Activated CD8-positive, alpha-beta T cell treated with anti-CD3 and anti-CD28 coated beads for 36 hours (primary cell): ENCODE data around the gene COL5A1. TPM values are rescaled to one million over a fixed set of nuclear protein-coding genes. Genes with fewer than 3 reads are reported as not detected.

Source experiments
- ATAC-seq: fragments of 200-7000 bp; cut with Tn5 transposase; one replicate; pipeline ENCODE4 v1.10.0; 2021; ENCODE audit warnings: mild to moderate bottlenecking, moderate library complexity
- CTCF ChIA-PET: fragments of 350-600 bp; sonication (Branson Sonifier 250); formaldehyde crosslinking; loops from one replicate; lab custom pipeline; 2021; ENCODE audit warnings: antibody characterized with exemption; lab: Charles Lee
- POLR2A ChIA-PET: fragments of 350-600 bp; sonication (Branson Sonifier 250); formaldehyde crosslinking; loops from one replicate; lab custom pipeline; 2021; ENCODE audit warnings: antibody characterized with exemption; lab: Charles Lee
- DNase-seq: peaks from one replicate; pipeline ENCODE4 v3.0.0-alpha.2; 2020
- H3K27ac Mint-ChIP-seq: one replicate; pipeline ENCODE4 v1.8.0; 2021; ENCODE audit warnings: mild to moderate bottlenecking, mixed read lengths
- H3K27me3 Mint-ChIP-seq: one replicate; pipeline ENCODE4 v1.8.0; 2021; ENCODE audit warnings: mixed read lengths
- H3K36me3 Mint-ChIP-seq: one replicate; pipeline ENCODE4 v1.8.0; 2021; ENCODE audit warnings: low read depth, mixed read lengths
- H3K4me1 Mint-ChIP-seq: one replicate; pipeline ENCODE4 v1.8.0; 2021; ENCODE audit warnings: low read depth, mixed read lengths
- H3K4me3 Mint-ChIP-seq: one replicate; pipeline ENCODE4 v1.8.0; 2021; ENCODE audit warnings: mild to moderate bottlenecking, moderate library complexity, mixed read lengths
- H3K9me3 Mint-ChIP-seq: one replicate; pipeline ENCODE4 v1.8.0; 2021; ENCODE audit warnings: mixed read lengths
- intact Hi-C: fragments of 100-400 bp; cut with micrococcal nuclease; formaldehyde crosslinking; loops from one replicate; pipeline ENCODE4 v1.10.0; 2022
- total RNA-seq, 2 experiments: library from RNA; stranded (reverse); gene quantifications; one replicate each; pipeline ENCODE4 v1.2.3, GENCODE V29; 2021
- TF ChIP-seq, protein P1 (sequence below): fragments of 200-600 bp; IDR thresholded peaks from one replicate; pipeline ENCODE4 v1.8.0; 2022; ENCODE audit warnings: antibody characterized with exemption, mild to moderate bottlenecking

Gene COL5A1
- total RNA-seq, 2 experiments from 2014 or later = 0.29 to 0.34 TPM

DNA sequence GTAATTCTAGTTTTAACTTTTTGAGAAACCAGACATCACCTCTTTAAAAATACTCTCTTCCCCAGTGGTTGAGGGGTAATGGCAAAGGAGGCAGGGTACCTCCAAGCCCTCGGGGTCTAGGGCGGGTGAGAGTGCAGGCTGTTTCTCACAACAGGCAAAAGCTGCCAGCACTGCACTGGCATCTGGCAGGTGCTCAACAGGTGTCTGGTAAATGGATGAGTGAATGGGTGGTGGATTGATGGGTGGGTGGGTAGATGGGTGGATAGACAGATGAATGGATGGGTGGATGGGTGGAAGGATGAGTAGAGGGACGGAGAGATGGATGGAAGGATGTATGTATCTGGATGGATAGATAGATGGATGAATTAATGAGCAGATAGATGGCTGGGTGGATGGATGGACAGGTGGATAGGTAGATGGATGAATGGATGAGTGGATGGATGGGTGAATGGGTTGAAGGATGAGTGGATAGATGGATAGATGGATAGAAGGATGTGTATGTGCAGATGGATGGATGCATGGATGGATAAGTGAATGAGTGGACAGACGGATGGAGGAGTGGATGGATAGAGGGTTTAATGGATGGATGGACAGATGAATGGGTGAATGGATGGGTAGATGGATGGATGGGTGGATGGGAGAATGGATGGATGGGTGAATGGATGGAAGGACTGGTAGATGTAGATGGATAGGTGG is 84.6 kb downstream of the COL5A1 start:
- Mint-ChIP-seq H3K27ac (no peak overlapping the region), H3K4me1 (peaks cover 6% of the 10 kb centered on the region), H3K9me3 (no peaks in the 10 kb centered on the region), H3K27me3 (peaks cover 6% of the 10 kb centered on the region), H3K36me3 (no peaks in the 10 kb centered on the region), H3K4me3 (no peak overlapping the region)
- TF ChIP-seq, protein P1, sequence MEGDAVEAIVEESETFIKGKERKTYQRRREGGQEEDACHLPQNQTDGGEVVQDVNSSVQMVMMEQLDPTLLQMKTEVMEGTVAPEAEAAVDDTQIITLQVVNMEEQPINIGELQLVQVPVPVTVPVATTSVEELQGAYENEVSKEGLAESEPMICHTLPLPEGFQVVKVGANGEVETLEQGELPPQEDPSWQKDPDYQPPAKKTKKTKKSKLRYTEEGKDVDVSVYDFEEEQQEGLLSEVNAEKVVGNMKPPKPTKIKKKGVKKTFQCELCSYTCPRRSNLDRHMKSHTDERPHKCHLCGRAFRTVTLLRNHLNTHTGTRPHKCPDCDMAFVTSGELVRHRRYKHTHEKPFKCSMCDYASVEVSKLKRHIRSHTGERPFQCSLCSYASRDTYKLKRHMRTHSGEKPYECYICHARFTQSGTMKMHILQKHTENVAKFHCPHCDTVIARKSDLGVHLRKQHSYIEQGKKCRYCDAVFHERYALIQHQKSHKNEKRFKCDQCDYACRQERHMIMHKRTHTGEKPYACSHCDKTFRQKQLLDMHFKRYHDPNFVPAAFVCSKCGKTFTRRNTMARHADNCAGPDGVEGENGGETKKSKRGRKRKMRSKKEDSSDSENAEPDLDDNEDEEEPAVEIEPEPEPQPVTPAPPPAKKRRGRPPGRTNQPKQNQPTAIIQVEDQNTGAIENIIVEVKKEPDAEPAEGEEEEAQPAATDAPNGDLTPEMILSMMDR = no peak
- POLR2A ChIA-PET = no interaction called here
- CTCF ChIA-PET = no interaction called here
- ATAC-seq (no peak), DNase-seq (no peak)
- intact Hi-C loops = no loop called here

GRCh38 chr9:134726722-134727034 is 85.1 kb downstream of the COL5A1 start:
- no peak overlapping the region for H3K27ac Mint-ChIP-seq
- H3K36me3 Mint-ChIP-seq = no peaks in the 10 kb centered on the region
- TF ChIP-seq, protein P1 = no peak
- peaks cover 6% of the 10 kb centered on the region for H3K27me3 Mint-ChIP-seq
- POLR2A ChIA-PET = no interaction called here
- H3K4me3 Mint-ChIP-seq = no peak overlapping the region
- ATAC-seq (no peak), DNase-seq (no peak)
- no peaks in the 10 kb centered on the region for H3K9me3 Mint-ChIP-seq
- H3K4me1 Mint-ChIP-seq = peaks cover 6% of the 10 kb centered on the region
- intact Hi-C loops = no loop called here
- CTCF ChIA-PET = no interaction called here

DNA sequence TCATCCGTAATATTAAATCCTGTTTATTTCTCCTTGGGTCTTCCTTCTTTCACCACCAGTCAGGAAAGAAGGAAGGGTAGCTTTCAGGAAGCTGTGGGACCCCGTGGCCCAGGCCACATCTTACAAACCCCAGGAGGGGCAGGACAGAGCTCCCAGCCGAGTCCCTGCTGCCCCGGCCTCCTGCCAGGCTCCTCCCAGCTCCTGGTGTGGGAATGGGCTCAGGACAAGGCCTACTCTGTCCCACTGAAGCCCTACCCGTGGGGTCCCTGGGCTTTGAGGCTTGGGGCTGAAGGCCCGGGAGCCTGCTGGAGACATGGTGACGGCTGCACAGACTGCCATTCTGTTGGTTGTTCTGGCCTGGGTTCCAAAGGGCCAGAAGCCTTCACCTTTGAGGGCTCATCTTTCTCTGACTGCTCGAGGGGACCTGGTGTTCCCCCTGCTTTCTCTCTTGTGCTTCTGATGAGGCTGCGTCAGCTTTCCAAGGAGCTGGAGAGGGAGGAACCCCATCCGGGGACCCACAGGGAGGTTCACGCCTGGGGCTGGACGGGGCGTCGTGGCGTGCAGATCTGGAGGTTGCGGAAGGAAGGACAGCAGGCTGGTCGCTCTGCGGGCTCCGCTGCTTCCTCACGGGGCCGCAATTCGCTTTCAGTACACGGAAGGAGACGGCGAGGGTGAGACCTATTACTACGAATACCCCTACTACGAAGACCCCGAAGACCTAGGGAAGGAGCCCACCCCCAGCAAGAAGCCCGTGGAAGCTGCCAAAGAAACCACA is 86.6 kb downstream of the COL5A1 start:
- Mint-ChIP-seq H3K27me3 (peaks cover 2% of the 10 kb centered on the region), H3K36me3 (no peaks in the 10 kb centered on the region), H3K27ac (no peak overlapping the region), H3K4me1 (peaks cover 6% of the 10 kb centered on the region), H3K9me3 (no peaks in the 10 kb centered on the region), H3K4me3 (no peak overlapping the region)
- TF ChIP-seq, protein P1 = no peak
- intact Hi-C loops = no loop called here
- ChIA-PET POLR2A (interaction anchor here (1.0 kb wide), 1 partner anchor 10 kb away, joined by 3 read pairs; no protein-coding TSS in a partner anchor), CTCF (no interaction called here)
- ATAC-seq = no peak
- no peak for DNase-seq

DNA sequence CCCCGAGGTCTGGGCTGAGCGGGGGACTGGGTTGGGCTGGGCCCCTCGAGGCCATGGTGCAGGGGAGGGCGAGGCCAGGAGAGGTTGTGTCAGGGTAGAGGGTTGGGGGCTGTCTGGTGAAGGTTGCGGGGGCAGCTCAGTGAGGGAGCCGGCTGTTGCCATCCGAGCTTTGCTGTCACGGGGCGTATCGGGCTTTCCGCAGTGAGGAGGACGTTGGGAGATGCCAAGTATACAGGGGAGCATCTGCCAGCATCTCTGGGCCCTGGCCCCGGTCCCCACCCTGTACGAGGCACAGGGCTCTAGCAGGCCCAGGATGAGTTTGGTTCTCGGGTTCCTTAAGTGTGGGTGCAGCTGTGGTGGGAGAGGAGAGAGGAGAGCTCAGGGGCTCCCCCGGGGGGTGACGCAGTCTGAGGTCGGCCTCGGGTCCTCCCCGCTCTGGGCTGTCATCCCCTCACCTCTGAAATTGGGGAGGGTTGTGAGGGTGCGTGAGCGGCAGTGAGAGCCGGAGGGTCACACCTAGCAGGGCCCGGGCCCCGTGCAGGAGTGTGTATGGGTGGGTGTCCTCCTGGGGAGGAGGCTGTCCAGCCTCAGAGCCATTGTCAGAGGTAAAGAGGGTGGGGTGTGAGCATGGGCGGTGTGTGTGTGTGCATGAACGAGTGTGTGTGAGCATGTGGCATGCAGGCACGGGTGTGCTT is 87.3 kb downstream of the COL5A1 start:
- no peaks in the 10 kb centered on the region for H3K36me3 Mint-ChIP-seq
- CTCF ChIA-PET = no interaction called here
- POLR2A ChIA-PET = interaction anchor here (0.6 to 1.0 kb wide), 2 partner anchors 9 to 226 kb away, joined by 3 read pairs; no protein-coding TSS in a partner anchor

More for the DNA sequence above, 87.3 kb downstream of the COL5A1 start:
- TF ChIP-seq, protein P1 = no peak
- Mint-ChIP-seq H3K4me3 (no peak overlapping the region), H3K4me1 (peaks cover 6% of the 10 kb centered on the region), H3K9me3 (no peaks in the 10 kb centered on the region), H3K27me3 (peaks cover 1% of the 10 kb centered on the region), H3K27ac (no peak overlapping the region)
- intact Hi-C loops = no loop called here
- no peak for ATAC-seq
- DNase-seq = no peak
